Mesenteric fat pad (tissue), 1 donor: ENCODE measurements around the gene ASTN2. TPM values are rescaled to one million over a fixed set of nuclear protein-coding genes. Genes with fewer than 3 reads are reported as not detected.

Experiments used
- DNase-seq: peaks from one replicate; pipeline ENCODE4 v3.0.0-alpha.2; 2020; ENCODE audit warnings: low spot score
- total RNA-seq: library from RNA; stranded (reverse); fragmentation: NEBNext Ultra II Directional; extraction: Animal tissue kit (Norgen Biotek cat#: 25700); gene quantifications from one replicate; pipeline ENCODE4 v1.2.1, GENCODE V29; 2021
- donor health status: DM: yes; HTN: yes; CAD: no.

The ASTN2 gene
- total RNA-seq, 1 donor from 2014 or later = 3.1 TPM

- no peak for DNase-seq
Measured at GRCh38 chr9:116594547-116594946, 820.3 kb downstream of the ASTN2 start.

GRCh38 chr9:116592970-116593369 lies 821.9 kb downstream of the ASTN2 start:
- DNase-seq = no peak

GRCh38 chr9:116589392-116590354 lies 825.2 kb downstream of the ASTN2 start:
- no peak for DNase-seq

GRCh38 chr9:116587919-116588318 lies 826.9 kb downstream of the ASTN2 start:
- DNase-seq = no peak

DNA sequence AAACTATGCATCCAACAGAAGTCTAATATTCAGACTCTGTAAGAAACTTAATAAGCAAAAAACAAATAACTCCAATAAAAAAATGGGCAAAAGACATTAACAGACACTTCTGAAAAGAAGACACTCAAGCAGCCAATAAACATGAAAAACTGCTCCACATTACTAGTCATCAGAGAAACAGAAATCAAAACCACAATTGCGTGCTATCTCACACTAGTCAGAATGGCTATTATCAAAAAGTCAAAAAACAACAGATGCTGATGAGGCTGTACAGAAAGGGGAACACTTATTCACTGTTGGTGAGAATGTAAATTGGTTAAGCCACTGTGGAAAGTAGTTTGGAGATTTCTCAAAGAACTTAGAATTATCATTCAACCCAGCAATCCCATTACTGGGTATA lies 829.0 kb downstream of the ASTN2 start:
- DNase-seq = no peak

DNA sequence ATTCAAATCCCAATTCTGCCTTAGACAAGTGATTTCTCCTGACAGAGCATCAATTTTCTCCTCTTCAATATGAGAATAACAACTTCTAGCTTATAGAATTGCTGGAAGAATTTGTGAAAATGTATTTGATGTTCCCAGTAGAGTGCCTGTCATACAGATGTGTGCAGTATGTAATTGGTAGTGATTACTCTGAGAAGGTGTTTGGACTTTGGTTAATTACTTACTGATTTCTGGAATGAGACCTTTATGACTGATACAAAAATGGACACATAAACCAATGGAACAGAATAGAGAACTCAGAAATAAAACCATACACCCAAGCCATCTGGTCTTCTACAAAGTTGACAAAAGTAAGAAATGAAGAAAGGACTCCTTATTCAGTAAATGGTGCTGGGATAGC lies 829.7 kb downstream of the ASTN2 start:
- no peak for DNase-seq

GRCh38 chr9:116580853-116581252 lies 834.0 kb downstream of the ASTN2 start:
- DNase-seq = no peak

DNA sequence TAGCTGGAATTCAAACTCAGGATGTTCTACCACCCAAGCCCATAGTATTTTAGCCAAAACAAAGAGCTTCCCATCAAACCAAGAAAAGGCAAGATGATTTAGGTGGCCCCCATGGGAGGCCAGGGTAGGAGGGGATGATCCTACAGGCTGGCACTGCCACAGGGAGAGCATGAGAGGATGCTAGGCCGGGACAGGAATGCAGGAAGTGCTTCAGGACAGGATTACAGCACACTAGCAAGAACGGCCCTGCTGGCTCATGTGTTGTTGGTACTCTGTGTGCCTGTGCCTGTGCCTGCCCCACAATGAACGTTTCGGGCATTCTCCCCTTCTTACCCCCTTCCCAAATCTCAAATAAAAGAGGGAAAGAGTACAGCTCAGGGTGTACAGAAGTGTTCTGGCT lies 838.5 kb downstream of the ASTN2 start:
- no peak for DNase-seq

DNA sequence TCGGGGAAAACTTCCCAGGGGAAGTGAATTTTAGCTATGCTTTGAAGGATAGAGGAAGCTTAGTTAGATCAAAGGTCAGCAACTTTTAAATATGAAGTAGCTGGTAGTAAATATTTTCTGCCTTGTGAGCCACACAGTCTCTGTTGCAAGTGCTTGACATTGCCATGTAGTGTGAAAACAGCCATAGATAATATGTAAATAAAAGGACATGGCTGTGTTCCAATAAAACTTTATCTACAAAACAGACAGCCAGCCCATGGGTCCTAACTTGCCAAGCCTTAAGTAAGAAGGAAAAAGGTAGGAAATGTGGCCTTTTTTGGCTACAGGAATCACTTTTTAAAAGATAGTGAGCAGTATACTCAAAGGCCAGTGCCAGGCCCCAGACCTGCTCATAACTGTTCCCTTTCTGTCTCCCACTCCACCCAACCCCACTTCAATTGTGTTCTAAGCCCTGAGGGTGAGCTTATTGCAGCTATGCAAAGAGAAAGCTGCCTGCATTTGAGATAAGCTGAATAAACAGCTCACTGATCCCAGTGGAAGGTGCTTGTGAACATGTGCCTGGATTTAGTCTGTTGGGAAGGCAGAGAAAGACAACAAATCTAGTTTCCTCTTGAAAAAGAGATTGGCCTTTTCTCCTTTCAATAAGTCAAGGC lies 840.7 kb downstream of the ASTN2 start:
- DNase-seq = no peak

- peak; percentile 94 for DNase-seq
Measured at GRCh38 chr9:116572095-116572748, 842.6 kb downstream of the ASTN2 start.

- DNase-seq = no peak
Measured at GRCh38 chr9:116569111-116569510, 845.7 kb downstream of the ASTN2 start.

GRCh38 chr9:116566677-116567488 lies 848.0 kb downstream of the ASTN2 start:
- DNase-seq = no peak

DNA sequence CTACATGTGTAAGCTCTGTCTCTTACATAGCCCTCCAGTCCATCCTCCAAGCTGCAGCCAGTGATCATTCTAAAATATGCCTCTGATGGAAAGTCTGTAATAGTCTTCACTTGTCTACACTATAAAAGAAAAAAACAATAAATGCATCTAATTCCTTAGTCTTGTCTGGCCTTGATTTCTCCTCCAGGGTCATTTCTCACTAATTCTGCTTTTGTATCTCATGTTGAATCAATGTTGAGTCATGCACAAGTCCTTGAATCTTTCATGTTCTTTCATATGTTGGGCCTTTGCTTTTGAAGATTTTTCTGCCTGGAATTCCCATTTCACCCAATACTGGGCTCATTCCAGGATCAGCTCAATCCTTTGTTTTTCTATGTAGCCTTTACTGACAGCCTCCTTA lies 848.9 kb downstream of the ASTN2 start:
- no peak for DNase-seq

- no peak for DNase-seq
Measured at GRCh38 chr9:116564266-116564793, 850.5 kb downstream of the ASTN2 start.

- DNase-seq = no peak
Measured at GRCh38 chr9:116558818-116559540, 855.9 kb downstream of the ASTN2 start.

DNA sequence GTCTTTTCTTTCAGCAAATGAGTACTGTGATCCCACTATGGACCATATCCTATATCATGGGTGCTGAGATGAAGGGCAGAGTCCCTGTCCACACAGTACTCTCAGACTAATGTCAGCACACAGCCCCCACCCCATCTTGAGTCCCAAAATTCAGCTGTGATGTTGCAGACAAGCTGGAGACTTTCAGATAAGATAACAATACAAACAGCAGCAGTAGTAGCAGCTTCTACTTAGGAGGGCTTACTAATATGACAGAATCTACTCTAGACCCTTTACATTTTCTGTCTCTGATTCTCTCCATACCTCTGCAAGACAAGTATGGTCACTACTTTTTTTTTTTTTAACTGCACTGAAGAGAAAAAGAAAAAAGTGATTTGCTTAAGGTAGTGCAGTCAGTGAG lies 856.8 kb downstream of the ASTN2 start:
- DNase-seq = no peak

- no peak for DNase-seq
Measured at GRCh38 chr9:116555556-116556155, 859.2 kb downstream of the ASTN2 start.

- no peak for DNase-seq
Measured at GRCh38 chr9:116555119-116555518, 859.7 kb downstream of the ASTN2 start.

DNA sequence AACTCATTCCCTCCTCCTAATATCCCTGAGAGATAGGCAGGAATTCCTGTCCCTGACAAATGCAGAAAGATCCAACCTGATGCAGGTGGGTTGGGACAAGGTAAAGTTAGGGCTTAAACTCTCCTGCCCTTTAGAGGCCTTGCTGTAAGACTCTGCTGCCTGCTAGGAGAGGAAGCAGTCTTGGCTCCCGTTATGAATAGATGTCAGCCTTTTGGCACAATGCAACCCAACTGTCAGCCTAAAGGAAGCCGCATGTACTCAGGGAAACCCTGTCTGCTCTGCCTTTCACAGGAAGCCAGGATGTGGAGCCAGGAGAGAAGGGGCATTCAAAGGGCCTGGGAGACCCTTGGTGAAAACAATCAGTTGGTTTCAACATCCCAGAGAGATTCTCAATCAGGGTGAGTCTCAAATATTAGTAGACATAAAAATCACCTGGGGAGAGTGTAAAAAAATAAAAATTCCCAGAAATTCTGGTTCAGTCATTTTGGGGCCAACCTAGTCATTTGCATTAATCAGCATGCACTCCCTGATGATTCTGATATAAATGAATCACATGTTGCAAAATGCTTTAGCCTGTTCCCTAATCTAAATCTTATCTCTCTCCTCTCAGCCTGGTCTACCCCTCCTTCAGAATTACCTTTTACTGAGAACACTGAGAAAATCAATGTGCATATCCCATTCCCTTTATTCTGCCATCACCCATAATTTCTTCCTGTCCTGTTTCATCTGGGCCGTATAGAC lies 864.0 kb downstream of the ASTN2 start:
- DNase-seq = no peak
